HTERT RPE-1 (cell line): Measurements from ENCODE around the gene SNX12.
"Not testable (repeated sequence)": the region's sequence is repeated elsewhere in the genome, so short reads cannot be mapped to it uniquely, and the experiment has no call there.

Experiments
- in situ Hi-C: fragments of 300-500 bp; cut with MboI; formaldehyde crosslinking; loops from 4 replicates; pipeline ENCODE4 v1.14.3; 2020; ENCODE audit warnings: low sequenced_read_pairs

SNX12 gene

DNA sequence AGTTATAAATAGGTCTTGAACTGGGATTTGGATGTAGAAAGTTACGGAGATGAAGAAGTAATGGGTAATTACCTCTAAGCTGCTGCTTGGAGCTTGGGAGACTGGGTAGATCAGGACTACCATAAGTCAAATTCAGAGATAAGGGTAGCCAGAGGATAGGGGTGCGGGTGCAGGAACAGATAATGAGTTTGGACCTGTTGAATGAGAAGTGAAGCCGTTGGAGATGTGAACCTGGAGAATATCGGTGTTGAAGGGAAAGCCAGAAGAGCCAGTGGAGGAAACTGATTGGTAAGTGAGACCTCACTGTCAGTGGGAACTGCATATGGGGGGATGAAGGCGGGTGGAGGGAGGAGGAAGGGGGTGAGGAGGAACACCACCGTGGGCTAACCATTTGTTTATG is 26.9 kb upstream of the SNX12 start:
- in situ Hi-C loops, result no loop called here

DNA sequence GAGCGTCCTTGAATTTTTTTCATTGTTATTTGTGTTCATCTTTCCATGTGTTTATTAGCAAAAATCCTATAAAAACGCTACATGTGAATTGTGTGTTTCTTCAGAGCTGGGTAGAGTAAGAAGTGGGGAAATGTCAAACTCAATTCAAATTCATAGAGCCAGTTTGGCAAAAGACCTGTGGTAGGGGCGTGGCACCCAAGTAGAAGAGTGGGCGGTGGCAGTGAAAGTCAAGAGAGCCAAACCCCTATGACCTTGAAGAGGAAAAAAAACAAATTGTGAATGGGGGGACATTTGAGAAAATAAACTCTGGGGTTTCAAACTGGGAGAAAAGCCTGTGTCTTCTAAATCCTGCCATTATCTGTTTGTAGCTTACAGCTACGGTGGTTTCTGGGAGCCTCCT is 23.1 kb upstream of the SNX12 start:
- in situ Hi-C loops, result no loop called here

- in situ Hi-C loops, result no loop called here
Measured at GRCh38 chrX:71085900-71086299, 17.8 kb upstream of the SNX12 start.

DNA sequence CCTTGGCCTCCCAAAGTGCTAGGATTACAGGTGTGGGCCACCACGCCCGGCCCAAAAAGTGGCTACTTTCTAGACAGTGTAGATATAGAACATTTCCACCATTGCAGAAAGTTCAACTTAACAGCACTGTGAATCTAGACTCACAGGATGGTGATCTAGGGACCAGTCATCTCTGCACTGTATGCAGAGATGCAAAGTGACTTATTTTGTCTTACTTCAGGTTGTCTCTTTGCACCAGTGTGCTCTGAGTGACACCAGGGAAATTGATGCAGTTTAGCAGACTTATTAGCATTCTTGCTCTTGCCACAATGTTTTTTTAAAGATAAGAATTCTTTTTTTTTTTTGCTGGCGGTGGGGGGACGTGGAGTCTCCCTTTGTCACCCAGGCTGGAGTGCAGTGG is 14.7 kb upstream of the SNX12 start:
- in situ Hi-C loops, result no loop called here

DNA sequence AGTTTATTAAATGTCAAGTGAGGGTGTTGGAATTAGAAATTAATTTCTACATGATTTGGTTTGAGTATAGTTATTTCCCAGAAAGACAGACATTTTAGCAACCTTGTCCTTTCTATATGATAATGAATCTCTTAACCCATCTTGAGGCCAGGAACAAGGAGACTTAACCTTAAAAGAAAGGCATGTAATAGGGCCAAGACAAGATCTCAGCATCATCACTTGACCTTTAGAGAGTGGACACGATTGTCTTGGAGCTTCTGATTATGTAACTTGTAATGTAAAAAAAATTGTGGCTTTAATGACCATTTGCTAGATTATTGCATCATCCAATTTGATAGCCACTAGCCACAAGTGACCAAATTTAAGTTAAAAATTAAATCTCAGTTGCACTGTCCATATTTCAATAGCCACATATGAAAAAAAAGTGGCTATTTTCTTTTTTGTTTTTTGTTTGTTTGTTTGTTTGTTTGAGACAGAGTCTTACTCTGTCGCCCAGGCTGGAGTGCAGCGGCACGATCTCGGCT is 14.1 kb upstream of the SNX12 start:
- in situ Hi-C loops, result no loop called here

- in situ Hi-C loops, result no loop called here
Measured at GRCh38 chrX:71081330-71082123, 13.4 kb upstream of the SNX12 start.

GRCh38 chrX:71070531-71070930 is 2.4 kb upstream of the SNX12 start:
- in situ Hi-C loops, result no loop called here

DNA sequence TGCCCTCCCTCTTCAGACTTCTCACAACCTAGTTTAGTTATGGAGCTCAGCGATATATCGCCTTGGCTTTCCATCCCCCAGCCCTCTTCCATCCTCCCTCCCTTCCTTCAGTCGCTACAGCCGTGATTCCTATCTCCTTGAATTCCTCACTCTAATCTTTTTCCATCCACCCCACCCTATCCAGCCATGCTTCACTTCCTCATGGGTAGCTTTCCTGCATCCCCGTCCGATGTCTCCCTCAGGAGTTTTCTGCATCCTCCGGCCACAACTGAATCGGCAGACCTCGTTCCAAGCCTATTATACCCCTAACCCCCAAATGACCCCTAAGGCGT is 456 bp downstream of the SNX12 start:
- in situ Hi-C loops, result no loop called here

- in situ Hi-C loops, result no loop called here
Measured at GRCh38 chrX:71067089-71067488, 1.0 kb downstream of the SNX12 start.

DNA sequence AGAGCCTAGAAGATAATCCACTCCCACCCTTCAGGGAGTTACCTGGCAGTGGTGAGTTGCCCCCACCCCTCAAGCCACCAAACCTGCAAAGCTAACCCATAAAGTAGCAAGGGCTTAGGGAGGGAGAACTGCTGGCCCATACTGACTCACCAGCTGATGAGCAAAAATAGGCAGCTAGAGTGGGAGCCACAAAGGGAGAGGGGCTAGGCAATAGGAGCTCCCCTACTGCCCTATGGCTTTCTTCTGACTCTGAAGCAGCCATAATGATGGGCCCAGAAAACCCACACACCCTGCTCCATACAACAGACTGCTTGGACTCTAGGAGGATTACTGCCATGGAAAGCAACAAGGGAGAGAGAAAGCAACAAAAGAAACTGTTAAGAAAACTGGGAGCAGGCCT is 8.0 kb downstream of the SNX12 start:
- in situ Hi-C loops, result no loop called here

DNA sequence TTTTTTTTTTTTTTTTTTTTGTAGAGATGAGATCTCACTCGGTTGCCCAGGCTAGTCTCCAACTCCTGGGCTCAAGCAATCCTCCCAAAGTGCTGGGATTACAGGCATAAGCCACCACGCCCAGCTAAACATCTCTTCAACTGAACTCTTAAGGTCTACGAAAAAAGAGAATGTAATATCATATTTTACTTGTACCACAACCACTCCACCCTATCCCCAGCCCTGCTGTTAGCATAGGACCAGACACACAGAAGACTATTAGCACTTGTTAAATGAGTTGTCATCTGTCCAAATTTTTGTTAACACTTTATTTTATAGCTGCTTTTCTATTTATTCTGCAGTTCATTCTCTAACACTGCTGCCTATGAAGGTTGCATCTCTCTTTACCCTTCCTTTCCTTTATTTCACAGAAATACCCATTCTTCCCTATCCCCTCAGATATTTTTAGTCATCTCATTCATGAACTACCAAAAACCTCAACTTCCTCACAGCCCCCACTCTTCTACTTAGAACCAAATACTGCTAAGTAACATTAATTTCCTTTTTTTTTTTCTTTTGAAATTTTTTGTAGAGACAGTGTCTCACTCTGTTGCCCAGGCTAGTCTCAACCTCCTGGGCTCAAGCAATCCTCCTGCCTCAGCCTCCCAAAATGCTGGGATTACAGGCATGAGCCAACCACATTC is 10.1 kb downstream of the SNX12 start:
- in situ Hi-C loops, result no loop called here

DNA sequence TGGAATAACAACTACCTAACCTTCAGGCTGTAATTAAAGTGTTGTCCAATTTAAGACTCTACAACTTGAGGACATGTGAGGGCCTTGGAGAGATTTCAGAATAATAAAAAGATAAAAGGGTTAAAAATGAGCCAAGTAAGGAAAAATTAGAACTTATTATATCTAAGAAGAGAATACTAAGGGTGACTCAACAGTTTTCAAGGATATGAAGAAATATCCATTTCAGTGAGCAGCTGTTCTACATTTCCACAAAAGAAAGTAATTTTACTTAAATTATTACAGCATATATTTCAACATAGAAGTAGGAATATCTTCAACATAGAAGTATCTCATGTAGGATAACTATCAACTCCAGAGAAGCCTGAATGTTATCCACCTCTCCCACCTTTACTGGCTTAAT is 11.3 kb downstream of the SNX12 start:
- in situ Hi-C loops, result no loop called here

- in situ Hi-C loops, result no loop called here
Measured at GRCh38 chrX:71053217-71053621, 14.9 kb downstream of the SNX12 start.

GRCh38 chrX:71052721-71053120 is 15.4 kb downstream of the SNX12 start:
- in situ Hi-C loops, result no loop called here

- in situ Hi-C loops, result not testable (repeated sequence)
Measured at GRCh38 chrX:71047891-71048290, 20.2 kb downstream of the SNX12 start.

DNA sequence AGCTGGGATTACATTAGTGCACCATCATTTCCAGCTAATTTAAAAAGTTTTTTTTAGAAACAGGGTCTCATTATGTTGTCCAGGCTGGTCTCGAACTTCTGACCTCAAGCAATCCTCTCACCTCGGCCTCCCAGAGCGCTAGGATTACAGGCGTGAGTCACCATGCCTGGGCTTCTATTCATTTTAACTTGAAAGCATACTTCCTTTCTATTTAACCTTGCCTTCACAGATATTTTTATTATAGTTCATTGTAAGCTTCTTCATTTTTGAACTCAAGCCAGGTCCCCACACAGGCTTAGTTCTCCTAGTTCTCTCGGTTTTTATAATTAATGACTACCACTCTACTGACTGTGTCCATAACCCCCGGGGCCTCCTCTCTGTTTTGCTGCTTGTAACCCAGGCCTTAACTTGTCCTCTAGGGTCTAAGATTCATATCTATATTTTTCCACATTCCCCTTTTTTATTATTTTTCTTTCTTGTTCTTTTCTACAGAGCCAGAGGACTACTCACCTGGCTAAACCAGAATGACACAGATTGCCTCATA is 50.7 kb downstream of the SNX12 start:
- in situ Hi-C loops, result no loop called here
